Effector memory CD8-positive, alpha-beta T cell (primary cell): ENCODE measurements around the gene HECTD1.
A peak's percentile ranks its signal among the peaks of the same experiment; 100 is the strongest.
"Not testable (repeated sequence)": the region's sequence is repeated elsewhere in the genome, so short reads cannot be mapped to it uniquely, and the experiment has no call there.

Experiments
- ATAC-seq: fragments of 150-1000 bp; cut with Tn5 transposase; replicated peaks from 2 replicates; pipeline ENCODE4 v1.10.0; 2021; ENCODE audit warnings: mild to moderate bottlenecking, moderate library complexity
- DNase-seq, 3 experiments: peaks; one replicate each; pipeline ENCODE4 v3.0.0; 2021
- H3K27ac Mint-ChIP-seq, 2 donors: one replicate each; pipeline ENCODE4 v1.8.0; 2022; ENCODE audit warnings: mild to moderate bottlenecking in 2 of 2, mixed read lengths in 2 of 2, moderate library complexity in 2 of 2
- H3K27me3 Mint-ChIP-seq, 2 donors: one replicate each; pipeline ENCODE4 v1.8.0; 2022; ENCODE audit warnings: mixed read lengths in 2 of 2
- H3K36me3 Mint-ChIP-seq: one replicate; pipeline ENCODE4 v1.8.0; 2022; ENCODE audit warnings: mild to moderate bottlenecking, moderate library complexity, mixed read lengths; ENCODE audit not compliant: insufficient read depth
- H3K4me1 Mint-ChIP-seq, 2 donors: one replicate each; pipeline ENCODE4 v1.8.0; 2022; ENCODE audit warnings: low read depth in 2 of 2, mixed read lengths in 2 of 2
- H3K4me3 Mint-ChIP-seq, 2 donors: one replicate each; pipeline ENCODE4 v1.8.0; 2022; ENCODE audit warnings: mild to moderate bottlenecking in 2 of 2, mixed read lengths in 2 of 2, moderate library complexity in 2 of 2
- H3K9me3 Mint-ChIP-seq, 2 donors: one replicate each; pipeline ENCODE4 v1.8.0; 2022; ENCODE audit warnings: mixed read lengths in 2 of 2

The HECTD1 gene

GRCh38 chr14:31196839-31197492 is 10.6 kb downstream of the HECTD1 start:
- H3K4me1 Mint-ChIP-seq = peaks cover 15 to 35% of the 10 kb centered on the region in 2 donors
- peak overlapping the region; percentile 36 to 59 for H3K27ac Mint-ChIP-seq
- DNase-seq (no peak), ATAC-seq (no peak)
- H3K36me3 Mint-ChIP-seq = peaks cover 55% of the 10 kb centered on the region
- H3K9me3 Mint-ChIP-seq = no peaks in the 10 kb centered on the region
- no peaks in the 10 kb centered on the region for H3K27me3 Mint-ChIP-seq
- H3K4me3 Mint-ChIP-seq = no peak overlapping the region

- Mint-ChIP-seq H3K4me1 (peaks cover 12 to 33% of the 10 kb centered on the region in 2 donors), H3K27ac (no peak overlapping the region)
Observed at GRCh38 chr14:31194661-31195060, 12.9 kb downstream of the HECTD1 start.

GRCh38 chr14:31194095-31194494 is 13.5 kb downstream of the HECTD1 start:
- Mint-ChIP-seq H3K27me3 (no peaks in the 10 kb centered on the region), H3K4me3 (no peak overlapping the region), H3K36me3 (peaks cover 65% of the 10 kb centered on the region), H3K9me3 (no peaks in the 10 kb centered on the region), H3K27ac (no peak overlapping the region), H3K4me1 (peaks cover 13 to 35% of the 10 kb centered on the region in 2 donors)
- DNase-seq (no peak), ATAC-seq (no peak)

More at GRCh38 chr14:31194661-31195060, 12.9 kb downstream of the HECTD1 start:
- H3K27me3 Mint-ChIP-seq = no peaks in the 10 kb centered on the region
- H3K9me3 Mint-ChIP-seq = no peaks in the 10 kb centered on the region
- no peak for DNase-seq
- peaks cover 65% of the 10 kb centered on the region for H3K36me3 Mint-ChIP-seq
- ATAC-seq = no peak
- H3K4me3 Mint-ChIP-seq = no peak overlapping the region

- Mint-ChIP-seq H3K4me1 (peaks cover 19 to 41% of the 10 kb centered on the region in 2 donors), H3K27ac (peak overlapping the region in 1 of 2 donors; percentile 72), H3K36me3 (peaks cover 59% of the 10 kb centered on the region)
- not testable (repeated sequence) for H3K27me3 Mint-ChIP-seq, DNase-seq, H3K9me3 Mint-ChIP-seq, H3K4me3 Mint-ChIP-seq, ATAC-seq
Observed at GRCh38 chr14:31192544-31192943, 15.0 kb downstream of the HECTD1 start.

GRCh38 chr14:31190717-31191263 is 16.8 kb downstream of the HECTD1 start:
- Mint-ChIP-seq H3K36me3 (peaks cover 47% of the 10 kb centered on the region), H3K27ac (peak overlapping the region in 1 of 2 donors; percentile 42), H3K27me3 (no peaks in the 10 kb centered on the region), H3K4me3 (no peak overlapping the region), H3K4me1 (peaks cover 18 to 44% of the 10 kb centered on the region in 2 donors), H3K9me3 (no peaks in the 10 kb centered on the region)
- ATAC-seq (no peak), DNase-seq (no peak)

GRCh38 chr14:31190219-31190603 is 17.4 kb downstream of the HECTD1 start:
- Mint-ChIP-seq H3K4me1 (peaks cover 20 to 41% of the 10 kb centered on the region in 2 donors), H3K9me3 (no peaks in the 10 kb centered on the region), H3K27me3 (no peaks in the 10 kb centered on the region), H3K36me3 (peaks cover 52% of the 10 kb centered on the region), H3K27ac (peak overlapping the region in 1 of 2 donors; percentile 0), H3K4me3 (no peak overlapping the region)
- DNase-seq (no peak), ATAC-seq (no peak)

- H3K9me3 Mint-ChIP-seq = no peaks in the 10 kb centered on the region
- DNase-seq = no peak
- no peaks in the 10 kb centered on the region for H3K27me3 Mint-ChIP-seq
- H3K27ac Mint-ChIP-seq = peak overlapping the region; percentile 0 to 65
- peaks cover 21 to 44% of the 10 kb centered on the region in 2 donors for H3K4me1 Mint-ChIP-seq
- no peak for ATAC-seq
- peaks cover 53% of the 10 kb centered on the region for H3K36me3 Mint-ChIP-seq
- H3K4me3 Mint-ChIP-seq = no peak overlapping the region
Observed at GRCh38 chr14:31189346-31190218, 18.0 kb downstream of the HECTD1 start.

GRCh38 chr14:31188744-31189143 is 18.8 kb downstream of the HECTD1 start:
- Mint-ChIP-seq H3K27ac (peak overlapping the region; percentile 0 to 65), H3K27me3 (no peaks in the 10 kb centered on the region), H3K4me3 (no peak overlapping the region), H3K36me3 (peaks cover 44% of the 10 kb centered on the region), H3K9me3 (no peaks in the 10 kb centered on the region), H3K4me1 (peaks cover 21 to 41% of the 10 kb centered on the region in 2 donors)
- DNase-seq (no peak), ATAC-seq (no peak)

GRCh38 chr14:31182016-31182415 is 25.6 kb downstream of the HECTD1 start:
- H3K27me3 Mint-ChIP-seq, DNase-seq, ATAC-seq, H3K9me3 Mint-ChIP-seq, H3K4me3 Mint-ChIP-seq: not testable (repeated sequence)
- Mint-ChIP-seq H3K36me3 (peaks cover 38% of the 10 kb centered on the region), H3K27ac (peak overlapping the region in 1 of 2 donors; percentile 38), H3K4me1 (peaks cover 9 to 35% of the 10 kb centered on the region in 2 donors)

- Mint-ChIP-seq H3K4me1 (peaks cover 9 to 35% of the 10 kb centered on the region in 2 donors), H3K4me3 (no peak overlapping the region), H3K27ac (peak overlapping the region; percentile 53 to 55), H3K27me3 (no peaks in the 10 kb centered on the region), H3K9me3 (no peaks in the 10 kb centered on the region), H3K36me3 (peaks cover 45% of the 10 kb centered on the region)
- DNase-seq (no peak), ATAC-seq (no peak)
Observed at GRCh38 chr14:31181271-31181670, 26.3 kb downstream of the HECTD1 start.

GRCh38 chr14:31180299-31181051 is 27.1 kb downstream of the HECTD1 start:
- Mint-ChIP-seq H3K4me1 (peaks cover 6 to 30% of the 10 kb centered on the region in 2 donors), H3K27me3 (no peaks in the 10 kb centered on the region), H3K36me3 (peaks cover 44% of the 10 kb centered on the region), H3K4me3 (no peak overlapping the region), H3K27ac (peak overlapping the region; percentile 53 to 75), H3K9me3 (no peaks in the 10 kb centered on the region)
- ATAC-seq = no peak
- no peak for DNase-seq

GRCh38 chr14:31174433-31174832 is 33.2 kb downstream of the HECTD1 start:
- H3K27me3 Mint-ChIP-seq = no peaks in the 10 kb centered on the region
- peaks cover 0 to 7% of the 10 kb centered on the region in 2 donors for H3K4me1 Mint-ChIP-seq
- H3K9me3 Mint-ChIP-seq = no peaks in the 10 kb centered on the region
- H3K36me3 Mint-ChIP-seq = peaks cover 81% of the 10 kb centered on the region
- H3K4me3 Mint-ChIP-seq = no peak overlapping the region
- DNase-seq (no peak), ATAC-seq (no peak)
- no peak overlapping the region for H3K27ac Mint-ChIP-seq
